Measurements from ENCODE around the gene KIF23. TPM values are rescaled to one million over a fixed set of nuclear protein-coding genes. Genes with fewer than 3 reads are reported as not detected.

The KIF23 gene
- polyA plus RNA-seq, 1 donor (not counting 4 experiments of a cell fraction or from before 2014, with no cell fraction given), result 28.8 TPM

DNA sequence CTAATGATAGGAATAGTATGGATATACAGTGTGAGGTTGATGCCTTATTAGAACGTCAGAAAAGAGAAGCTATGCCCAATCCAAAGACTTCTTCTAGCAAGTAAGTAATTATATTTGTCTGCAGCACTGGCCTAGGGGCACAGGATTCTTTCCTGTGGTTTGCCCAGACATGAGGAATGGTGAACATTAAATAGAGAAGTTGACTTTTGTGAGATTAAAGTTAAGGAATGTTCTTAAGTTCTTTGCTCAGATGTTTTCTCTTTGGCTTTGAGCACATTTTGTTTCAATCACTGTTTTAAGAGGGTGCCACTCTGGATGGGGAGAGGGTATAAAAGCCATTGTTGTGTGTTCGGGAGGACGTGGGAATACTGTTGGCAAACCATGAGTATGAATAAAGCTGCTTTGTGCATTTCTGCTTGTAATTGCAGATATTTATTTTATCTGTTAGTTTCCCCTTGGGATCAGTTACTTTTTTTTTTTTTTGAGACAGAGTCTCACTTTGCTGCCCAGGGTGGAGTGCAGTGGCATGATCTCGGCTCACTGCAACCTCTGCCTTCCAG, 8.3 kb downstream of the KIF23 start:
- Histone ChIP-seq H3K9ac (ENCODE audit: control insufficient read depth, extremely low read depth, insufficient read depth, low read length) (no peak overlapping the region), H3K36me3 (ENCODE audit: control insufficient read depth in 2 of 2, extremely low read depth in 1 of 2, insufficient read depth in 2 of 2, low read length in 2 of 2) (peaks cover 0 to 35% of the 10 kb centered on the region in 2 experiments), H3K4me2 (ENCODE audit: control insufficient read depth, extremely low read depth, insufficient read depth, low read depth, low read length) (peak overlapping the region; percentile 17), H3K27me3 (ENCODE audit: control insufficient read depth, extremely low read depth, insufficient read depth, low read length) (no peaks in the 10 kb centered on the region), H3K9me3 (ENCODE audit: control insufficient read depth, low read depth, low read length) (no peaks in the 10 kb centered on the region), H3K79me2 (ENCODE audit: control insufficient read depth, insufficient read depth, low read length) (peaks cover 28% of the 10 kb centered on the region), H3K4me3 (ENCODE audit: control insufficient read depth in 2 of 3, extremely low read depth in 1 of 3, insufficient read depth in 2 of 3, low read depth in 1 of 3, low read length in 3 of 3) (peak overlapping the region in 1 of 3 experiments; percentile 1), H3K27ac (ENCODE audit: control insufficient read depth, insufficient read depth, low read length) (no peak overlapping the region), H3K4me1 (ENCODE audit: control insufficient read depth, extremely low read depth, insufficient read depth, low read length) (peaks cover 21% of the 10 kb centered on the region), H3K9me1 (ENCODE audit: control insufficient read depth, extremely low read depth, insufficient read depth, low read length) (no peaks in the 10 kb centered on the region), H4K20me1 (ENCODE audit: control insufficient read depth, extremely low read depth, insufficient read depth, low read length) (no peaks in the 10 kb centered on the region), H2AFZ (ENCODE audit: control insufficient read depth, low read length) (no peak overlapping the region)
- dilution Hi-C loops (cut with MboI; ENCODE audit: extremely low pct_ligation_motif_present, low sequenced_read_pairs), result no loop called here
- no peak for FAIRE-seq
- TF ChIP-seq EZH2 (IDR thresholded peaks at IDR 0.05; ENCODE audit: low read length), result no peak
- TF ChIP-seq, protein P1, sequence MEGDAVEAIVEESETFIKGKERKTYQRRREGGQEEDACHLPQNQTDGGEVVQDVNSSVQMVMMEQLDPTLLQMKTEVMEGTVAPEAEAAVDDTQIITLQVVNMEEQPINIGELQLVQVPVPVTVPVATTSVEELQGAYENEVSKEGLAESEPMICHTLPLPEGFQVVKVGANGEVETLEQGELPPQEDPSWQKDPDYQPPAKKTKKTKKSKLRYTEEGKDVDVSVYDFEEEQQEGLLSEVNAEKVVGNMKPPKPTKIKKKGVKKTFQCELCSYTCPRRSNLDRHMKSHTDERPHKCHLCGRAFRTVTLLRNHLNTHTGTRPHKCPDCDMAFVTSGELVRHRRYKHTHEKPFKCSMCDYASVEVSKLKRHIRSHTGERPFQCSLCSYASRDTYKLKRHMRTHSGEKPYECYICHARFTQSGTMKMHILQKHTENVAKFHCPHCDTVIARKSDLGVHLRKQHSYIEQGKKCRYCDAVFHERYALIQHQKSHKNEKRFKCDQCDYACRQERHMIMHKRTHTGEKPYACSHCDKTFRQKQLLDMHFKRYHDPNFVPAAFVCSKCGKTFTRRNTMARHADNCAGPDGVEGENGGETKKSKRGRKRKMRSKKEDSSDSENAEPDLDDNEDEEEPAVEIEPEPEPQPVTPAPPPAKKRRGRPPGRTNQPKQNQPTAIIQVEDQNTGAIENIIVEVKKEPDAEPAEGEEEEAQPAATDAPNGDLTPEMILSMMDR (optimal IDR thresholded peaks at IDR 0.05 in 1 of 3, IDR thresholded peaks at IDR 0.05 in 1 of 3, conservative IDR thresholded peaks at IDR 0.05 in 1 of 3; ENCODE audit: extremely low read depth in 1 of 3, insufficient read depth in 2 of 3, low read length in 3 of 3), result no peak
- DNase-seq (ENCODE audit: low read depth, low spot score), result no peak

DNA sequence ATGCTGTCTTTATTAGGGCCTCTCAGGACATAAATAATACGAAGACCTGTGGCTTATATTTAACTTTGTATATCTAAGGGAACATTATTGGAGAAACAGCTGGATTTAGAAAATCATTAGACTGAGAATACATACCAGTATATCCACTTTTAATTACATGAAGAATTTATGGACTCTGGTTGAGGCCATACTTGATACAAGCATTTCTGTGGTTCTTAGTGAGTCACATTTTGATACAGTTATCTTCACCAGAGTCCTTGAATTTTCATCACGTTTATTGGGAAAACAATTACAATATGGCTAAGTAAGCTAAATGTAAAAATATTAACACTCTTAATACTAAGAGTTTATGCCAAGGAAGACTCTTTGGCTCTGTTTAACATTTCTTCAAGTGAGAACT, 9.9 kb downstream of the KIF23 start:
- TF ChIP-seq, protein P1 (optimal IDR thresholded peaks at IDR 0.05 in 1 of 3, IDR thresholded peaks at IDR 0.05 in 1 of 3, conservative IDR thresholded peaks at IDR 0.05 in 1 of 3; ENCODE audit: extremely low read depth in 1 of 3, insufficient read depth in 2 of 3, low read length in 3 of 3), result no peak
- no peak for TF ChIP-seq EZH2 (IDR thresholded peaks at IDR 0.05; ENCODE audit: low read length)
- Histone ChIP-seq H2AFZ (ENCODE audit: control insufficient read depth, low read length) (no peak overlapping the region), H3K27ac (ENCODE audit: control insufficient read depth, insufficient read depth, low read length) (no peak overlapping the region), H3K79me2 (ENCODE audit: control insufficient read depth, insufficient read depth, low read length) (peaks cover 12% of the 10 kb centered on the region), H3K4me1 (ENCODE audit: control insufficient read depth, extremely low read depth, insufficient read depth, low read length) (peaks cover 21% of the 10 kb centered on the region), H3K27me3 (ENCODE audit: control insufficient read depth, extremely low read depth, insufficient read depth, low read length) (no peaks in the 10 kb centered on the region), H3K9me3 (ENCODE audit: control insufficient read depth, low read depth, low read length) (no peaks in the 10 kb centered on the region), H4K20me1 (ENCODE audit: control insufficient read depth, extremely low read depth, insufficient read depth, low read length) (no peaks in the 10 kb centered on the region), H3K9me1 (ENCODE audit: control insufficient read depth, extremely low read depth, insufficient read depth, low read length) (no peaks in the 10 kb centered on the region), H3K4me2 (ENCODE audit: control insufficient read depth, extremely low read depth, insufficient read depth, low read depth, low read length) (no peak overlapping the region), H3K36me3 (ENCODE audit: control insufficient read depth in 2 of 2, extremely low read depth in 1 of 2, insufficient read depth in 2 of 2, low read length in 2 of 2) (peaks cover 0 to 22% of the 10 kb centered on the region in 2 experiments), H3K4me3 (ENCODE audit: control insufficient read depth in 2 of 3, extremely low read depth in 1 of 3, insufficient read depth in 2 of 3, low read depth in 1 of 3, low read length in 3 of 3) (no peak overlapping the region), H3K9ac (ENCODE audit: control insufficient read depth, extremely low read depth, insufficient read depth, low read length) (no peak overlapping the region)
- DNase-seq (ENCODE audit: low read depth, low spot score) (no peak), FAIRE-seq (no peak)
- dilution Hi-C loops (cut with MboI; ENCODE audit: extremely low pct_ligation_motif_present, low sequenced_read_pairs), result no loop called here
